Stomach (tissue), 9 donors: ENCODE measurements around the gene BAG3. TPM values are rescaled to one million over a fixed set of nuclear protein-coding genes. Genes with fewer than 3 reads are reported as not detected.

Experiments
- DNase-seq, 2 donors: peaks; one replicate each; pipeline versions ENCODE4 v3.0.0 to v3.0.0-alpha.2; 2013 to 2019
- H3K27ac ChIP-seq, 5 donors: fragments of 200-600 bp in 4 of 5; sonication (generic) in 4 of 5; one replicate each; pipeline ENCODE4 v1.5.1; 2013 to 2019; ENCODE audit warnings: mild to moderate bottlenecking in 1 of 5, moderate library complexity in 1 of 5
- H3K27me3 ChIP-seq, 3 donors: fragments of 200-600 bp; sonication (generic); one replicate each; pipeline ENCODE4 v1.5.1; 2017 to 2019; ENCODE audit warnings: mixed run types in 1 of 3
- H3K36me3 ChIP-seq, 4 donors: fragments of 200-600 bp; sonication (generic); 1 replicate in 3 of 4; 2 replicates in 1 of 4; pipeline ENCODE4 v1.5.1; 2016 to 2019
- H3K4me1 ChIP-seq, 4 donors: fragments of 200-600 bp; sonication (generic); one replicate each; pipeline ENCODE4 v1.5.1; 2016 to 2019
- H3K4me3 ChIP-seq, 4 donors: fragments of 200-600 bp; sonication (generic) in 3 of 4; one replicate each; pipeline ENCODE4 v1.5.1; 2016 to 2019; ENCODE audit warnings: mild to moderate bottlenecking in 1 of 4
- H3K9me3 ChIP-seq, 4 donors: fragments of 200-600 bp; sonication (generic); one replicate each; pipeline ENCODE4 v1.5.1; 2016 to 2019
- EP300 ChIP-seq: sonication (generic); formaldehyde crosslinking; IDR thresholded peaks from one replicate; pipeline ENCODE4 v1.6.1; 2017; ENCODE audit warnings: antibody characterized with exemption
- POLR2A ChIP-seq, 4 donors: fragments of 450-650 bp; IDR thresholded peaks; one replicate each; pipeline ENCODE4 v1.6.1; 2016; ENCODE audit warnings: antibody characterized with exemption in 4 of 4, control low read depth in 2 of 4, mild to moderate bottlenecking in 1 of 4, moderate library complexity in 1 of 4
- POLR2AphosphoS5 ChIP-seq, 3 donors: sonication (generic); formaldehyde crosslinking; IDR thresholded peaks; one replicate each; pipeline ENCODE4 v1.6.1; 2016; ENCODE audit warnings: antibody characterized with exemption in 3 of 3
- WGBS, 5 donors: extraction: QIAGEN DNeasy Blood & Tissue Kit in 3 of 5; methylation state at CpG; one replicate each; pipeline versions ENCODE4 v1.1.5 to v1.1.7; 2013 to 2018; 5-methylcytosine and 5-hydroxymethylcytosine counted together
- intact Hi-C: fragments of 100-400 bp; cut with DNase I; formaldehyde crosslinking; loops from one replicate; pipeline ENCODE4 v1.15.1; 2023; ENCODE audit warnings: low total_unique reads
- polyA plus RNA-seq, 3 donors: library from polyadenylated mRNA; stranded (reverse); fragments of 200-250 nt; gene quantifications; one replicate each; pipeline ENCODE4 v1.2.3, GENCODE V29; 2013
- total RNA-seq, 5 donors: library from RNA; depleted of rRNA; stranded (reverse); fragments of >200 nt; gene quantifications; one replicate each; pipeline versions ENCODE4 v1.1.0 to v1.2.3, GENCODE V29; 2014 to 2016
- TF ChIP-seq, protein P1 (sequence below), 7 experiments: fragments of 450-650 bp in 4 of 7; fragments of 200-600 bp in 3 of 7; sonication (generic) in 3 of 7; IDR thresholded peaks; one replicate each; pipeline ENCODE4 v1.5.1; 2016 to 2019; ENCODE audit warnings: antibody characterized with exemption in 7 of 7, control low read depth in 2 of 7, mild to moderate bottlenecking in 1 of 7
- donor health status: healthy with polysubstance abuse.
- donor health status: Bipolar disorder and iron deficiency.
- donor health status: healthy.

The BAG3 gene
- total and polyA plus RNA-seq, 8 donors = 8.4 to 113 (median 27.3) TPM

DNA sequence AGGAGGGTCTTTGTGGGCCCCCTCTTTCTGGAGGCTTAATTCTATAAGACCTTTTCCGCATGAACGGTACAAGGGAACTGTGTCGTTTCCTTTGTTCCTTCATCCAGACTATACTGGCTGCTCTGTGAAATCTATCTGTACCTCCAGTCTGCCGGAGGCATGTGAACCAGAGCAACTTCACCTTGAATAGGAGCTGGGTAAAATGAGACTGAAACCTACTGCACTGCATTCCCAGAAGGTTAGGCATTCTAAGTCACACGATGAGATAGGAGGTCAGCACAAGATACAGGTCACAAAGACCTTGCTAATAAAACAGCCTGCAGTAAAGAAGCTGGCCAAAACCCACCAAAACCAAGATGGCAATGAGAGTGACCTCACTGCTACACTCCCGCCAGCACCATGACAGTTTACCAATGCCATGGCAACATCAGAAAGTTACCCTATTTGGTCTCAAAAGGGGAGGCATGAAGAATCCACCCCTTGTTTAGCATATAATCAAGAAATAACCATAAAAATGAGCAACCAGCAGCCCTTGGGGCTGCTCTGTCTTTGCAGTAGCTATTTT lies 37.9 kb downstream of the BAG3 start:
- Histone ChIP-seq H3K4me3 (no peak overlapping the region), H3K27me3 (no peaks in the 10 kb centered on the region), H3K27ac (no peak overlapping the region), H3K36me3 (no peaks in the 10 kb centered on the region), H3K9me3 (no peaks in the 10 kb centered on the region), H3K4me1 (peaks cover 0 to 20% (median 6%) of the 10 kb centered on the region in 4 donors)
- TF ChIP-seq EP300 (no peak), POLR2A (IDR thresholded peaks at IDR 0.05) (no peak), POLR2AphosphoS5 (IDR thresholded peaks at IDR 0.05) (no peak)
- TF ChIP-seq, protein P1, sequence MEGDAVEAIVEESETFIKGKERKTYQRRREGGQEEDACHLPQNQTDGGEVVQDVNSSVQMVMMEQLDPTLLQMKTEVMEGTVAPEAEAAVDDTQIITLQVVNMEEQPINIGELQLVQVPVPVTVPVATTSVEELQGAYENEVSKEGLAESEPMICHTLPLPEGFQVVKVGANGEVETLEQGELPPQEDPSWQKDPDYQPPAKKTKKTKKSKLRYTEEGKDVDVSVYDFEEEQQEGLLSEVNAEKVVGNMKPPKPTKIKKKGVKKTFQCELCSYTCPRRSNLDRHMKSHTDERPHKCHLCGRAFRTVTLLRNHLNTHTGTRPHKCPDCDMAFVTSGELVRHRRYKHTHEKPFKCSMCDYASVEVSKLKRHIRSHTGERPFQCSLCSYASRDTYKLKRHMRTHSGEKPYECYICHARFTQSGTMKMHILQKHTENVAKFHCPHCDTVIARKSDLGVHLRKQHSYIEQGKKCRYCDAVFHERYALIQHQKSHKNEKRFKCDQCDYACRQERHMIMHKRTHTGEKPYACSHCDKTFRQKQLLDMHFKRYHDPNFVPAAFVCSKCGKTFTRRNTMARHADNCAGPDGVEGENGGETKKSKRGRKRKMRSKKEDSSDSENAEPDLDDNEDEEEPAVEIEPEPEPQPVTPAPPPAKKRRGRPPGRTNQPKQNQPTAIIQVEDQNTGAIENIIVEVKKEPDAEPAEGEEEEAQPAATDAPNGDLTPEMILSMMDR (IDR thresholded peaks at IDR 0.05) = no peak
- intact Hi-C loops = no loop called here
- DNase-seq = no peak
- WGBS, 5 donors = 81 to 90% (median 86%) methylated on average over 6 of the region's 6 CpGs

DNA sequence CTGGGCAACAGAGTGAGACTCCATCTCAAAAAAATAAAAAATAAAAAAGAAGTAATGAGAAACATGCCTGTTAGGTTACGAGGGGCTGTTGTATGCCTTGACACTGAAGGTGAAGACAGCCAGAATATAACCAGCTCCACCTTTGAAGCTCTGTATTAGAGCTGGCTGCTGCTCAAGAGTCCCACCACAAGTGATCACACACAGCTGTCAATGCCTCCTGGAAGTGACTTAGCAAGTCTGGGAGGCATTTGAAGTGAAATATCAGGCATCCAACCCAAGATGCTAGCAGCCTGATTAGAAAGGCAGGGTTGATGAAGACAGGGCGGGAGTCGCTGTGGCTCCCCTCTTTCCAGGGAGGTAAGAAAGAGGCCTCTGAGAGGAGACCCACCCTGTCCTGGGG lies 40.5 kb downstream of the BAG3 start:
- H3K9me3 ChIP-seq = no peaks in the 10 kb centered on the region
- H3K4me1 ChIP-seq = peaks cover 0 to 13% (median 3%) of the 10 kb centered on the region in 4 donors
- no peak for TF ChIP-seq POLR2AphosphoS5 (IDR thresholded peaks at IDR 0.05)
- no peaks in the 10 kb centered on the region for H3K36me3 ChIP-seq
- H3K4me3 ChIP-seq = no peak overlapping the region
- H3K27ac ChIP-seq = no peak overlapping the region
- intact Hi-C loops = no loop called here
- no peak for DNase-seq
- H3K27me3 ChIP-seq = peaks cover 0 to 10% (median 0%) of the 10 kb centered on the region in 3 donors
- 88 to 100% (median 93%) methylated on average over 3 of the region's 3 CpGs for WGBS, 5 donors

DNA sequence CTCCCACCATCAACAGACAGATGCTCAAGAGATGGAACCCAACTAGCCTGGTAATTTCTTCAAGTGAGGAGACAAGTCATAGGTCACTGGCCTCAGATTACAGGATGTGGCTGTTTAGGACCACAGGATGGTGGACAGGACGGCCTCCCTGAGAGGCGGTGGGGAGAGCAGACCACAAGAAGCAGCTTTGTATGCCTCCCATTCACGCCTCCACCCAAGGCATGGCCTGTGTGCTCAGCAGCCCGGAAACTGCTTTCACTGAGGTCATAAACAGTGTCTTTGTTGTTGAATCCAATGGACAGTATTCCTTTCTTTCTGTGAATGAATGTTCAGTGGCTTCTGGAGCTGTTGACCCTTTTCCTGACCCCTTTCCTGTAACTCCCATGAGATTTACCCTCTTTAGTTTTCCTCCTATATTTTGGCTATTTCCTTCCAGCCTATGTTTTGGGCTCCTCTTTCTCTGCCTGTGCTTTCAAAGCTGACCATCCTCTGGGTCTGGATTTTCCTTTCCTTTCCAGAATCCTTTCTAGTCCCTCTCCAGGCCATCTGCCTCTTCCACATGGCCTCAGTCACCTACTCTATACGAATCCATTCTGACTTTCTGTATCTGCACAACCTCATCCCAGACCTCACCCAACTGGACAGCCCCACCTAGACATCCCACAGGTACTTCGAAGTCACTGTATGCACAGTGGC lies 42.2 kb downstream of the BAG3 start:
- no peaks in the 10 kb centered on the region for H3K4me1 ChIP-seq
- TF ChIP-seq POLR2AphosphoS5 (IDR thresholded peaks at IDR 0.05) (no peak), POLR2A (IDR thresholded peaks at IDR 0.05) (no peak)
- TF ChIP-seq, protein P1 (IDR thresholded peaks at IDR 0.05) = no peak
- H3K36me3 ChIP-seq = no peaks in the 10 kb centered on the region
- DNase-seq = peak in 1 of 2 donors; percentile 53
- intact Hi-C loops = no loop called here
- WGBS, 5 donors = 72 to 85% (median 80%) methylated on average over 6 of the region's 6 CpGs
- H3K4me3 ChIP-seq = no peak overlapping the region
- no peaks in the 10 kb centered on the region for H3K9me3 ChIP-seq
- peaks cover 0 to 10% (median 0%) of the 10 kb centered on the region in 3 donors for H3K27me3 ChIP-seq
- no peak overlapping the region for H3K27ac ChIP-seq

DNA sequence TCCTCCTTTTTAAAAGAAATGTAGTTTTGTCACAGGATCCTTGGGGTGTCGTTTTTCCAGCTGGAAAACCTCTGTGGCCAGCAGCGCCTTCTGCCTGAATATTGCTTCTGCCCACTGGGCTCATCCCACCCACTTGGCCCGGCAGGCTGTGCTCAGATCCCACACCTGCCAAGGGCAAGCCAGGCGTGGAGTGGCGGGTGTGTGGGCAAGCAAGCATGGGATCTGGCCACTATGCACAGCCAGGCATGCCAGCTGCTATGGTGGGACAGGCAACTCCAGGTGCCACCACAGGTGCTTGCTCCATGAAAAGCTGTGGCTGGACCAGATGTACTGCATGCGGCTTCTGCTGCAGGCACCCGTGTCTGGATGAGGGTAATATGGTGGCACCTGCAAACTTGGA lies 43.4 kb downstream of the BAG3 start:
- TF ChIP-seq POLR2AphosphoS5 (IDR thresholded peaks at IDR 0.05) = no peak
- TF ChIP-seq, protein P1 (IDR thresholded peaks at IDR 0.05) = no peak
- TF ChIP-seq EP300 = no peak
- no peak for TF ChIP-seq POLR2A (IDR thresholded peaks at IDR 0.05)
- Histone ChIP-seq H3K9me3 (no peaks in the 10 kb centered on the region), H3K4me1 (no peaks in the 10 kb centered on the region), H3K27me3 (peaks cover 0 to 10% (median 0%) of the 10 kb centered on the region in 3 donors), H3K27ac (no peak overlapping the region), H3K4me3 (no peak overlapping the region), H3K36me3 (no peaks in the 10 kb centered on the region)
- intact Hi-C loops = no loop called here
- 88 to 95% (median 92%) methylated on average over 5 to 7 of the region's 7 CpGs for WGBS, 5 donors
- DNase-seq = no peak
